ENCODE results near the gene TBX20. TPM values are rescaled to one million over a fixed set of nuclear protein-coding genes. Genes with fewer than 3 reads are reported as not detected.

Gene TBX20
- total RNA-seq, 1 experiment from 2014 or later = not detected

DNA sequence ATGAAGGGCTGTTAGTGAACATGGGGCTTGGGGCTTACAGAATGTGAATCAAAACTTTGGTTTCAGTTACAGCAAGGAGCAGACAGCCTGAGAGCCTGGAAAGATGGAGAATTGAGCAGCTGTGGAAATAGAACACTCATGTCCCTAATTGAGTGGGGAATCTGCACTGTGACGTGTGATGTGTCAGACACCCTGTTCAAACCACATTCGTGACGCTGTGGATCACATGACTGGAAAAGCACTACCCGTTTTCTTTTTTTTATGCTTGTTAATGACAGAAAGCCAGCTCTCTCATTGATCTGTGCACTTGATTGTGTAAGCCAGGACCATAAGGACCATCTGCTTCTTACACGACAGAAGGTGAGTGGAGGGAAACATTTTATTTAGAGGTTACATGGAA, 15.1 kb upstream of the TBX20 start:
- Mint-ChIP-seq H3K4me1 (ENCODE audit: insufficient read depth, unreplicated experiment) (no peaks in the 10 kb centered on the region), H3K27me3 (ENCODE audit: insufficient read depth, unreplicated experiment) (peaks cover 19% of the 10 kb centered on the region), H3K27ac (ENCODE audit: low read depth, unreplicated experiment) (no peak overlapping the region), H3K4me3 (ENCODE audit: unreplicated experiment) (no peak overlapping the region), H3K36me3 (ENCODE audit: insufficient read depth, unreplicated experiment) (no peaks in the 10 kb centered on the region), H3K9me3 (ENCODE audit: unreplicated experiment) (no peaks in the 10 kb centered on the region)
- TF ChIP-seq, protein P1, sequence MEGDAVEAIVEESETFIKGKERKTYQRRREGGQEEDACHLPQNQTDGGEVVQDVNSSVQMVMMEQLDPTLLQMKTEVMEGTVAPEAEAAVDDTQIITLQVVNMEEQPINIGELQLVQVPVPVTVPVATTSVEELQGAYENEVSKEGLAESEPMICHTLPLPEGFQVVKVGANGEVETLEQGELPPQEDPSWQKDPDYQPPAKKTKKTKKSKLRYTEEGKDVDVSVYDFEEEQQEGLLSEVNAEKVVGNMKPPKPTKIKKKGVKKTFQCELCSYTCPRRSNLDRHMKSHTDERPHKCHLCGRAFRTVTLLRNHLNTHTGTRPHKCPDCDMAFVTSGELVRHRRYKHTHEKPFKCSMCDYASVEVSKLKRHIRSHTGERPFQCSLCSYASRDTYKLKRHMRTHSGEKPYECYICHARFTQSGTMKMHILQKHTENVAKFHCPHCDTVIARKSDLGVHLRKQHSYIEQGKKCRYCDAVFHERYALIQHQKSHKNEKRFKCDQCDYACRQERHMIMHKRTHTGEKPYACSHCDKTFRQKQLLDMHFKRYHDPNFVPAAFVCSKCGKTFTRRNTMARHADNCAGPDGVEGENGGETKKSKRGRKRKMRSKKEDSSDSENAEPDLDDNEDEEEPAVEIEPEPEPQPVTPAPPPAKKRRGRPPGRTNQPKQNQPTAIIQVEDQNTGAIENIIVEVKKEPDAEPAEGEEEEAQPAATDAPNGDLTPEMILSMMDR (IDR thresholded peaks at IDR 0.05; ENCODE audit: unreplicated experiment) = no peak
- CTCF ChIA-PET = no interaction called here
- no TSS peak for BruUV-seq (replicated peaks)
- DNase-seq (ENCODE audit: unreplicated experiment) = no peak
- intact Hi-C loops (cut with micrococcal nuclease) = no loop called here
- POLR2A ChIA-PET = no interaction called here

DNA sequence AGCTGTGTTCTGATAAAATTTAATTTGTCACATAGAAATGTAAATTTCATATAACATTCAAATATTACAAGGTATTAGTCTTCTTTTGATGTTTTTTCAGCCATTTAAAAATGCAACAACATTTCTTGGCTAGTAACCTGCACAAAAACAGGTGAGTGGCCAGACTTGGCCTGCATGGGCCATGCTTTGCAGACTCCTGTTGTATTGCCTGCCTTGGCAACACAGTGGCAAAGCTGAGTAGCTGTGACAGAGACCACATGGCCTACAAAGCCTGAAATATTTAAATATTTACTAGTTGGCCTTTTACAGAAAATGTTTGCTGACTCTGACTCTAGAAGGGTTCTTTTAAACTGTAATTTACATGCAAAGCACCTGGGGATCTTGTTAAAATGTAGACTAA, 13.5 kb upstream of the TBX20 start:
- H3K27ac Mint-ChIP-seq (ENCODE audit: low read depth, unreplicated experiment) = no peak overlapping the region
- intact Hi-C loops (cut with micrococcal nuclease) = no loop called here
- no peak overlapping the region for H3K4me3 Mint-ChIP-seq (ENCODE audit: unreplicated experiment)
- TF ChIP-seq, protein P1 (IDR thresholded peaks at IDR 0.05; ENCODE audit: unreplicated experiment) = no peak
- no peaks in the 10 kb centered on the region for H3K36me3 Mint-ChIP-seq (ENCODE audit: insufficient read depth, unreplicated experiment)
- no TSS peak for BruUV-seq (replicated peaks)
- ChIA-PET POLR2A (no interaction called here), CTCF (interaction anchor here (0.6 kb wide), 1 partner anchor 327 kb away, joined by 3 read pairs; no protein-coding TSS in a partner anchor)
- no peaks in the 10 kb centered on the region for H3K4me1 Mint-ChIP-seq (ENCODE audit: insufficient read depth, unreplicated experiment)
- no peaks in the 10 kb centered on the region for H3K9me3 Mint-ChIP-seq (ENCODE audit: unreplicated experiment)
- DNase-seq (ENCODE audit: unreplicated experiment) = no peak
- peaks cover 33% of the 10 kb centered on the region for H3K27me3 Mint-ChIP-seq (ENCODE audit: insufficient read depth, unreplicated experiment)

DNA sequence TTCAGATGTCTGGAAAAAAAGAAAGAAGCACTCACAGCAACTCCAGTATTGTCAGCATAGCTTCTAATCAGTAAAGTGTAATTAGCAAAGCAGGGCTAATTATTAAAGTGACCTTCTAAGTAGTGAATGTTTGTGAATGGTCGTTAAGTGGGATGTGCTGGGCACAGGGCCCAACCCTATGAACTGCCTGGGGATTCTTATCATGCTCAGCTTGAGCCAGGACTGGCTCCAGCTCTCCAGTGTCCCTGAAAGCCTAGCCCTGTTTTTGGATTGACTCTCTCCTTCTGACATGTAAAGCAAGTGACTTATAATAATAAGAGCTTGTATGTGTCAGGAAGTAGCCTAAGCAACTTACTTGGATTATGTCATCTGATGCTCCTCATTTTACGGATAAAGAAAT, 9.5 kb upstream of the TBX20 start:
- TF ChIP-seq, protein P1 (IDR thresholded peaks at IDR 0.05; ENCODE audit: unreplicated experiment) = no peak
- ChIA-PET CTCF (interaction anchor here (0.6 to 0.8 kb wide), 2 partner anchors 162 to 375 kb away, joined by 5 read pairs; no protein-coding TSS in a partner anchor), POLR2A (no interaction called here)
- intact Hi-C loops (cut with micrococcal nuclease) = no loop called here
- Mint-ChIP-seq H3K4me3 (ENCODE audit: unreplicated experiment) (no peak overlapping the region), H3K36me3 (ENCODE audit: insufficient read depth, unreplicated experiment) (no peaks in the 10 kb centered on the region), H3K9me3 (ENCODE audit: unreplicated experiment) (no peaks in the 10 kb centered on the region), H3K27ac (ENCODE audit: low read depth, unreplicated experiment) (no peak overlapping the region), H3K27me3 (ENCODE audit: insufficient read depth, unreplicated experiment) (peaks cover 49% of the 10 kb centered on the region), H3K4me1 (ENCODE audit: insufficient read depth, unreplicated experiment) (no peaks in the 10 kb centered on the region)
- no peak for DNase-seq (ENCODE audit: unreplicated experiment)
- no TSS peak for BruUV-seq (replicated peaks)

DNA sequence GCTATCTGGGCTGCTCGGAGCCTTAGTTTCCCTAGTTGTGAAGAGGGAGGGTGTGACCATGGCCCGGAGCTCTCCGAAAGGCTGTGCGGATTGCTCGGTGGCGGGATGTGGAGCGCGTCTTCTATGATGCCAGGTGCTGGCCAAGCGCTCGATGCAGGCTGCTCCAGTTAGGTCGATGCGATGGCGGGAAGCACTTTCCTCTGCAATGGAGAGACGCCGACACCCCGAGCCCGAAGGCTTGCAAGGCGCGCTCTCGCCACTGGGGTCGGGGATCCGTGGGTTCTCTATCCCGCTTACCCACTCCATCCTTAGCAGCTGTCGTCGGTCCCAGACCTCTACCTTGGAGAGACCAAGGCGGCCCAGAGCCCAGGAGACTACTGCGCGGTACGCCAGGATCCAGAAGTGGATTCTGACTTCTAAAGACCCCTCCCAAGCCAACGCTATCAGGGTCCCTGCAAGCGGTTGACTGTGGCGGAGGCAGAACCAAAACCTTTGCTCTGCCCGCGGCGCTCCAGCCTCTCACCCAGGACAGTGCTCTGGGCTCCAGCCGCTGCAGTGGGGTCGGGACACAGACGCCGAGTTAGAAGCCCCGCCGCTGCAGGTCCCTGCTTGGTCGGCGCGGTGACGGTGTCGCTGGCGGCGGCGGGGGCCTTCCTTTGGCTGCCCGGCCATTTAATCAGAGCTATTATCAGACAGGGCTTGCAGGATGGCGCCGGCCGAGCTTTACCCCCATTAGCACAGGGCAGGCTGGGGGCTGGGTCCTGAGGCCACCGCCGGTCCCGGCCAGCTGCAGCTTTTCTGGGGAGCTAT, 7.8 kb upstream of the TBX20 start:
- POLR2A ChIA-PET = no interaction called here

More for the DNA sequence above, 7.8 kb upstream of the TBX20 start:
- no peak overlapping the region for H3K27ac Mint-ChIP-seq (ENCODE audit: low read depth, unreplicated experiment)
- peaks cover 54% of the 10 kb centered on the region for H3K27me3 Mint-ChIP-seq (ENCODE audit: insufficient read depth, unreplicated experiment)
- H3K9me3 Mint-ChIP-seq (ENCODE audit: unreplicated experiment) = no peaks in the 10 kb centered on the region
- CTCF ChIA-PET = no interaction called here
- H3K4me3 Mint-ChIP-seq (ENCODE audit: unreplicated experiment) = no peak overlapping the region
- TF ChIP-seq, protein P1 (IDR thresholded peaks at IDR 0.05; ENCODE audit: unreplicated experiment) = no peak
- DNase-seq (ENCODE audit: unreplicated experiment) = no peak
- no peaks in the 10 kb centered on the region for H3K4me1 Mint-ChIP-seq (ENCODE audit: insufficient read depth, unreplicated experiment)
- BruUV-seq (replicated peaks) = no TSS peak
- no peaks in the 10 kb centered on the region for H3K36me3 Mint-ChIP-seq (ENCODE audit: insufficient read depth, unreplicated experiment)
- intact Hi-C loops (cut with micrococcal nuclease) = no loop called here

Measured in MCF 10A (cell line).